Vagina (tissue), 2 donors: ENCODE results near the gene GMCL1.

Experiments used
- POLR2A ChIP-seq, 2 donors: fragments of 450-650 bp; IDR thresholded peaks; one replicate each; pipeline ENCODE4 v1.6.1; 2017; ENCODE audit warnings: antibody characterized with exemption in 2 of 2, mild to moderate bottlenecking in 2 of 2, moderate library complexity in 2 of 2
- TF ChIP-seq, protein P1 (sequence below), 3 experiments: fragments of 450-650 bp in 2 of 3; fragments of 200-600 bp in 1 of 3; sonication (generic) in 1 of 3; IDR thresholded peaks; one replicate each; pipeline ENCODE4 v1.5.1; 2017 to 2019; ENCODE audit warnings: antibody characterized with exemption in 3 of 3, mild to moderate bottlenecking in 2 of 3, moderate library complexity in 2 of 3

GRCh38 chr2:69888451-69888850 is 59.0 kb downstream of the GMCL1 start:
- no peak for TF ChIP-seq POLR2A (IDR thresholded peaks at IDR 0.05)
- TF ChIP-seq, protein P1, sequence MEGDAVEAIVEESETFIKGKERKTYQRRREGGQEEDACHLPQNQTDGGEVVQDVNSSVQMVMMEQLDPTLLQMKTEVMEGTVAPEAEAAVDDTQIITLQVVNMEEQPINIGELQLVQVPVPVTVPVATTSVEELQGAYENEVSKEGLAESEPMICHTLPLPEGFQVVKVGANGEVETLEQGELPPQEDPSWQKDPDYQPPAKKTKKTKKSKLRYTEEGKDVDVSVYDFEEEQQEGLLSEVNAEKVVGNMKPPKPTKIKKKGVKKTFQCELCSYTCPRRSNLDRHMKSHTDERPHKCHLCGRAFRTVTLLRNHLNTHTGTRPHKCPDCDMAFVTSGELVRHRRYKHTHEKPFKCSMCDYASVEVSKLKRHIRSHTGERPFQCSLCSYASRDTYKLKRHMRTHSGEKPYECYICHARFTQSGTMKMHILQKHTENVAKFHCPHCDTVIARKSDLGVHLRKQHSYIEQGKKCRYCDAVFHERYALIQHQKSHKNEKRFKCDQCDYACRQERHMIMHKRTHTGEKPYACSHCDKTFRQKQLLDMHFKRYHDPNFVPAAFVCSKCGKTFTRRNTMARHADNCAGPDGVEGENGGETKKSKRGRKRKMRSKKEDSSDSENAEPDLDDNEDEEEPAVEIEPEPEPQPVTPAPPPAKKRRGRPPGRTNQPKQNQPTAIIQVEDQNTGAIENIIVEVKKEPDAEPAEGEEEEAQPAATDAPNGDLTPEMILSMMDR (IDR thresholded peaks at IDR 0.05), result no peak
